DOHH2 (cell line): ENCODE measurements around the gene ZFP3.

Experiments
- CTCF ChIP-seq: fragments of 200-600 bp; sonication (generic); IDR thresholded peaks from one replicate; pipeline ENCODE4 v1.5.1; 2014; ENCODE audit warnings: antibody characterized with exemption, mild to moderate bottlenecking, low read depth, low read length; ENCODE audit not compliant: poor library complexity, severe bottlenecking
- EZH2phosphoT487 ChIP-seq: fragments of 200-600 bp; sonication (generic); IDR thresholded peaks from 2 replicates; pipeline ENCODE4 v1.6.1; 2017; ENCODE audit warnings: borderline replicate concordance, mild to moderate bottlenecking, antibody characterized with exemption, low read length, moderate library complexity, mixed read lengths

- TF ChIP-seq CTCF (no peak), EZH2phosphoT487 (no peak)
These were observed 44.2 kb upstream of the ZFP3 start for GRCh38 chr17:5034063-5034462.
